ENCODE measurements around the gene KRT20. TPM values are rescaled to one million over a fixed set of nuclear protein-coding genes. Genes with fewer than 3 reads are reported as not detected.

KRT20 gene
- total RNA-seq, 1 experiment from 2014 or later: not detected

- Mint-ChIP-seq H3K27me3 (ENCODE audit: low read depth) (peaks cover 96% of the 10 kb centered on the region), H3K9me3 (no peaks in the 10 kb centered on the region), H3K36me3 (ENCODE audit: insufficient read depth in 1 of 3, low read depth in 3 of 3) (no peaks in the 10 kb centered on the region), H3K4me3 (no peak overlapping the region), H3K4me1 (peaks cover 4% of the 10 kb centered on the region in 2 experiments), H3K27ac (no peak overlapping the region)
- Histone ChIP-seq H4K8ac (replicated peaks; ENCODE audit: insufficient read length, low read depth, low read length) (no peak overlapping the region), H3K4ac (ENCODE audit: low read depth, low read length) (no peak overlapping the region), H2AK5ac (ENCODE audit: insufficient read length, low read length) (no peak overlapping the region), H3K79me2 (ENCODE audit: insufficient read depth, low read length) (no peaks in the 10 kb centered on the region), H2BK20ac (ENCODE audit: low read depth, low read length, poor library complexity, severe bottlenecking) (no peak overlapping the region), H3K27me3 (ENCODE audit: insufficient read depth, low read length) (no peaks in the 10 kb centered on the region; the same call in 1 of the 2 replicates), H2AFZ (ENCODE audit: low read length) (no peak overlapping the region), H3K27ac (ENCODE audit: insufficient read length, low read depth, low read length) (no peak overlapping the region), H3K14ac (ENCODE audit: insufficient read depth, low read length) (no peak overlapping the region), H3K9ac (ENCODE audit: extremely low read depth, insufficient read length, low read length) (no peak overlapping the region), H2BK5ac (ENCODE audit: insufficient read length, low read length) (no peak overlapping the region), H2BK120ac (ENCODE audit: low read depth, low read length, poor library complexity, severe bottlenecking) (no peak overlapping the region), H3K4me1 (ENCODE audit: insufficient read depth, low read length) (no peaks in the 10 kb centered on the region), H3K4me2 (ENCODE audit: insufficient read depth, insufficient read length, low read length) (no peak overlapping the region), H4K91ac (ENCODE audit: insufficient read length, low read depth, low read length) (no peak overlapping the region), H3K9me3 (ENCODE audit: control insufficient read depth, low read depth, low read length) (no peaks in the 10 kb centered on the region), H3K18ac (ENCODE audit: insufficient read length, low read depth, low read length) (no peak overlapping the region), H3K56ac (ENCODE audit: insufficient read length, low read depth, low read length) (no peak overlapping the region), H4K20me1 (ENCODE audit: control insufficient read depth, insufficient read depth, insufficient read length) (no peaks in the 10 kb centered on the region), H3K23me2 (ENCODE audit: insufficient read length, low read depth, low read length, poor library complexity, severe bottlenecking) (no peaks in the 10 kb centered on the region), H3T11ph (ENCODE audit: low read length) (no peak overlapping the region), H3K79me1 (ENCODE audit: insufficient read depth, low read depth, low read length, poor library complexity, severe bottlenecking) (no peaks in the 10 kb centered on the region), H2BK15ac (ENCODE audit: low read depth, low read length) (no peak overlapping the region), H4K5ac (ENCODE audit: insufficient read length, low read depth, low read length) (no peak overlapping the region), H3K23ac (ENCODE audit: insufficient read length, low read depth, low read length) (no peak overlapping the region), H2BK12ac (ENCODE audit: insufficient read length, low read depth, low read length) (no peak overlapping the region)
- no CpG with 5 or more reads among the region's 3 CpGs for WGBS (ENCODE audit: extremely low coverage, insufficient read length, low lambda C conversion rate)
- no peak for TF ChIP-seq CTCF (conservative IDR thresholded peaks at IDR 0.05)
- no peak for DNase-seq
These were observed 41.8 kb downstream of the KRT20 start for GRCh38 chr17:40843242-40843641.

All from H9 (cell line).